A673 (cell line): ENCODE results near the gene TSNAXIP1. TPM values are rescaled to one million over a fixed set of nuclear protein-coding genes. Genes with fewer than 3 reads are reported as not detected.
A peak's percentile ranks its signal among the peaks of the same experiment; 100 is the strongest.

Source experiments
- BruUV-seq: library from RNA; stranded (reverse); fragments of 400-500 nt; replicated peaks from 2 replicates; lab custom pipeline; 2021; lab: Mats Ljungman, UMichigan
- CTCF ChIA-PET: fragments of 300-600 bp; sonication (Branson Sonifier 250); formaldehyde crosslinking; loops from one replicate; lab custom pipeline; 2022; ENCODE audit warnings: antibody characterized with exemption; lab: Charles Lee
- POLR2A ChIA-PET: fragments of 300-600 bp; sonication (Branson Sonifier 250); formaldehyde crosslinking; loops from one replicate; lab custom pipeline; 2022; ENCODE audit warnings: antibody characterized with exemption; ENCODE audit not compliant: low non-redundant PET; lab: Charles Lee
- DNase-seq: peaks from one replicate; pipeline ENCODE4 v3.0.0-alpha.2; 2015; ENCODE audit warnings: low spot score
- H3K27ac ChIP-seq: fragments of 200-600 bp; sonication (generic); 2 replicates; pipeline ENCODE4 v1.5.1; 2016; ENCODE audit warnings: mixed run types, low read depth, mild to moderate bottlenecking, mixed read lengths, antibody characterized with exemption, low read length; ENCODE audit not compliant: poor library complexity, severe bottlenecking
- H3K27me3 ChIP-seq: fragments of 200-600 bp; sonication (generic); replicated peaks from 2 replicates; pipeline ENCODE4 v1.6.1; 2017; ENCODE audit warnings: mixed run types, low read depth, mild to moderate bottlenecking, mixed read lengths, antibody characterized with exemption, low read length; ENCODE audit not compliant: insufficient read depth, poor library complexity
- H3K36me3 ChIP-seq: fragments of 200-600 bp; sonication (generic); 2 replicates; pipeline ENCODE4 v1.6.1; 2016; ENCODE audit warnings: mixed run types, mild to moderate bottlenecking, mixed read lengths, antibody characterized with exemption, low read length; ENCODE audit not compliant: insufficient read depth, poor library complexity, severe bottlenecking
- H3K4me1 ChIP-seq: fragments of 200-600 bp; sonication (generic); 2 replicates; pipeline ENCODE4 v1.6.1; 2017; ENCODE audit warnings: mixed run types, mild to moderate bottlenecking, mixed read lengths, antibody characterized with exemption, low read length; ENCODE audit not compliant: insufficient read depth, poor library complexity, severe bottlenecking
- H3K4me3 ChIP-seq: fragments of 200-600 bp; sonication (generic); 2 replicates; pipeline ENCODE4 v1.5.1; 2016; ENCODE audit warnings: low read depth, mixed run types, mild to moderate bottlenecking, mixed read lengths, low read length; ENCODE audit not compliant: poor library complexity, severe bottlenecking
- H3K9me3 ChIP-seq: fragments of 200-600 bp; sonication (generic); 2 replicates; pipeline ENCODE4 v1.6.1; 2016; ENCODE audit warnings: mixed run types, low read depth, mild to moderate bottlenecking, mixed read lengths, antibody characterized with exemption, low read length; ENCODE audit not compliant: poor library complexity, severe bottlenecking
- CTCF ChIP-seq: fragments of 300-800, 200-600 bp; sonication (generic); conservative IDR thresholded peaks from 2 replicates; pipeline ENCODE4 v1.5.1; 2017; ENCODE audit warnings: low read depth, mild to moderate bottlenecking, antibody characterized with exemption, low read length, moderate library complexity, mixed read lengths
- EZH2 ChIP-seq: fragments of 200-600 bp; sonication (generic); IDR thresholded peaks from 2 replicates; pipeline ENCODE4 v1.6.1; 2017; ENCODE audit warnings: borderline replicate concordance, low read depth, mild to moderate bottlenecking, mixed read lengths, antibody characterized with exemption, low read length; ENCODE audit not compliant: poor library complexity, severe bottlenecking
- intact Hi-C: fragments of 100-400 bp; cut with micrococcal nuclease; formaldehyde crosslinking; loops from one replicate; pipeline ENCODE4 v1.10.0; 2022; ENCODE audit not compliant: unreplicated experiment
- total RNA-seq: library from RNA; stranded (reverse); gene quantifications from 2 replicates; pipeline ENCODE4 v1.2.3, GENCODE V29; 2021

Gene TSNAXIP1
- total RNA-seq, 1 experiment from 2014 or later = 1.0 TPM

- intact Hi-C loops = no loop called here
- no peaks in the 10 kb centered on the region for H3K36me3 ChIP-seq
- H3K4me3 ChIP-seq = peak overlapping the region; percentile 92
- TF ChIP-seq EZH2 (no peak), CTCF (no peak)
- POLR2A ChIA-PET = no interaction called here
- no peaks in the 10 kb centered on the region for H3K9me3 ChIP-seq
- no TSS peak for BruUV-seq
- peak overlapping the region; percentile 96 for H3K27ac ChIP-seq
- H3K4me1 ChIP-seq = peaks cover 34% of the 10 kb centered on the region
- CTCF ChIA-PET = interaction anchor here (0.6 to 1.9 kb wide), 2 partner anchors 29 to 89 kb away, joined by 3 to 5 read pairs; no protein-coding TSS in a partner anchor
- H3K27me3 ChIP-seq = no peaks in the 10 kb centered on the region
- DNase-seq = no peak
Observed at GRCh38 chr16:67846063-67846319, 39.3 kb downstream of the TSNAXIP1 start.

GRCh38 chr16:67846320-67847063 lies 39.8 kb downstream of the TSNAXIP1 start, which contains the start of gene NUTF2:
TSS of gene NUTF2 (plus strand) at chr16:67846933. CDS start at chr16:67865131, 18,198 bp downstream.
- Histone ChIP-seq H3K4me3 (peak within 1 kb of the TSS; percentile 92), H3K27me3 (no peaks in the 10 kb centered on the region), H3K36me3 (no peaks in the 10 kb centered on the region), H3K4me1 (peaks cover 30% of the 10 kb centered on the region), H3K9me3 (no peaks in the 10 kb centered on the region), H3K27ac (peak within 1 kb of the TSS; percentile 96)
- CTCF ChIA-PET = interaction anchor here (0.6 to 1.9 kb wide), 2 partner anchors 30 to 89 kb away, joined by 3 to 5 read pairs; no protein-coding TSS in a partner anchor
- TF ChIP-seq EZH2 (no peak), CTCF (no peak)
- BruUV-seq = no TSS peak
- DNase-seq = peak; percentile 98
- POLR2A ChIA-PET = no interaction called here
- intact Hi-C loops = no loop called here

- DNase-seq = no peak
- H3K4me1 ChIP-seq = peaks cover 28% of the 10 kb centered on the region
- no TSS peak for BruUV-seq
- CTCF ChIA-PET = no interaction called here
- intact Hi-C loops = no loop called here
- H3K36me3 ChIP-seq = no peaks in the 10 kb centered on the region
- no peaks in the 10 kb centered on the region for H3K27me3 ChIP-seq
- no peaks in the 10 kb centered on the region for H3K9me3 ChIP-seq
- peak within 1 kb of the TSS; percentile 96 for H3K27ac ChIP-seq
- no peak for TF ChIP-seq CTCF
- TF ChIP-seq EZH2 = no peak
- POLR2A ChIA-PET = no interaction called here
- H3K4me3 ChIP-seq = peak within 1 kb of the TSS; percentile 92
Observed at GRCh38 chr16:67847064-67847861, 40.6 kb downstream of the TSNAXIP1 start, which contains the start of gene CENPT. TSS of gene CENPT (minus strand) at chr16:67847693. CDS start at chr16:67833859, 13,834 bp downstream.
